Effector memory CD8-positive, alpha-beta T cell (primary cell): ENCODE measurements around the gene RPL7A.

Experiments
- ATAC-seq: fragments of 150-1000 bp; cut with Tn5 transposase; replicated peaks from 2 replicates; pipeline ENCODE4 v1.10.0; 2021; ENCODE audit warnings: mild to moderate bottlenecking, moderate library complexity
- DNase-seq, 3 experiments: peaks; one replicate each; pipeline ENCODE4 v3.0.0; 2021
- H3K27ac Mint-ChIP-seq, 2 donors: one replicate each; pipeline ENCODE4 v1.8.0; 2022; ENCODE audit warnings: mild to moderate bottlenecking in 2 of 2, mixed read lengths in 2 of 2, moderate library complexity in 2 of 2
- H3K27me3 Mint-ChIP-seq, 2 donors: one replicate each; pipeline ENCODE4 v1.8.0; 2022; ENCODE audit warnings: mixed read lengths in 2 of 2
- H3K36me3 Mint-ChIP-seq: one replicate; pipeline ENCODE4 v1.8.0; 2022; ENCODE audit warnings: mild to moderate bottlenecking, moderate library complexity, mixed read lengths; ENCODE audit not compliant: insufficient read depth
- H3K4me1 Mint-ChIP-seq, 2 donors: one replicate each; pipeline ENCODE4 v1.8.0; 2022; ENCODE audit warnings: low read depth in 2 of 2, mixed read lengths in 2 of 2
- H3K4me3 Mint-ChIP-seq, 2 donors: one replicate each; pipeline ENCODE4 v1.8.0; 2022; ENCODE audit warnings: mild to moderate bottlenecking in 2 of 2, mixed read lengths in 2 of 2, moderate library complexity in 2 of 2
- H3K9me3 Mint-ChIP-seq, 2 donors: one replicate each; pipeline ENCODE4 v1.8.0; 2022; ENCODE audit warnings: mixed read lengths in 2 of 2

Gene RPL7A

DNA sequence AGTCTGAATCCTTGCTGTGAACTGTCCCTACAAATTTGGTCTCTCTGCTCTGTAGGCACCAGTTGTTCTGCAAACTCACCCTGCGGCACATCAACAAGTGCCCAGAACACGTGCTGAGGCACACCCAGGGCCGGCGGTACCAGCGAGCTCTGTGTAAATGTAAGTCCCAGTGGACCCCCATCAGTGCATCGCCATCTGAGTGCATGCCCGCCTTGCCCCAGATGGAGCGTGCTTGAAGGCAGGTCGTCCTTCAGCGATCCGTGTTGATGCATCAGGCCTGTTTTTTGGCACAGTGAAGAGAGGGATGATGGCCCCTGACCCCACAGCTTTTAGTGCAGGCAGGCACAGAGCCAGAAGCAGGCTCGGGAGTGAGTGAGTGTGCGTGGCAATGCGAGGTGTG is 9.6 kb downstream of the RPL7A start:
- Mint-ChIP-seq H3K9me3 (no peaks in the 10 kb centered on the region), H3K4me1 (peaks cover 36 to 41% of the 10 kb centered on the region in 2 donors), H3K27me3 (no peaks in the 10 kb centered on the region)

DNA sequence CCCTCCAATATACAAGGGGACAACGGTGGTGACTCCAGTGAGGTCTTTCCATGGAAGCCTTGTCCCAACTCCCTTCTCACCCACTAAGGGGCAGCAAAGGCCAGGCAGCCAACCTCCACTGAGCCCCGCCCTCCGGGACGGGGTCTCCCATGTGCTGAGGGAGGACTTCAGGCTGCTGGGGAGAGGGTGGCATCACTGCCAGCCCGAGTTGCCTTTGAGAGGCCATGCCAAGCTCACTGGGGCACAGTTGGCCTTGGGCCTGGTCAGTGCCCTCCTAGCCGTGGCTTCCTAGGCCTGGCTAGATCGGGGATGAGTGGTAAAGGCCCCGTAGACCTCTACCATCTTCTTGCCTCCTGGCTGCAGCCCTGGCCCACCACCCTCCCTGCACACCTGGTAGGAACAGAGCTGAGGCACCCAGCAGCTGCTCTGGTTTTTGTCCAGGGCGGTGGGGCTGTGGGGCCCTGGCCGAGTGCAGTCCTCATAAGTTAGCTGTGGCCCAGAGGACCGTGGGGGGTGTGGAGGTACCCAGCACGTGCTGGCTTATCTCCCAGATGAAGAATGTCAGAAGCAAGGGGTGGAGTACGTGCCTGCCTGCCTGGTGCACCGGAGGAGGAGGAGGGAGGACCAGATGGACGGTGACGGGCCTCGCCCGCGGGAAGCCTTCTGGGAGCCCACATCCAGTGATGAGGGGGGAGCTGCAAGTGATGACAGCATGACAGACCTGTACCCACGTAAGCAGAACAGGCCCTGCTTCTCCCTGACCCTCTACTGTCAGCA is 11.6 kb downstream of the RPL7A start:
- Mint-ChIP-seq H3K27ac (peak overlapping the region; percentile 73 to 77), H3K4me3 (peak overlapping the region in 1 of 2 donors; percentile 31), H3K4me1 (peaks cover 35 to 45% of the 10 kb centered on the region in 2 donors), H3K27me3 (no peaks in the 10 kb centered on the region), H3K36me3 (peaks cover 84% of the 10 kb centered on the region), H3K9me3 (no peaks in the 10 kb centered on the region)
- DNase-seq (no peak), ATAC-seq (no peak)

More for the DNA sequence above, 9.6 kb downstream of the RPL7A start:
- no peak for DNase-seq
- ATAC-seq, result no peak
- H3K4me3 Mint-ChIP-seq, result peak overlapping the region; percentile 86 to 87
- peaks cover 81% of the 10 kb centered on the region for H3K36me3 Mint-ChIP-seq
- peak overlapping the region in 1 of 2 donors; percentile 86 for H3K27ac Mint-ChIP-seq

DNA sequence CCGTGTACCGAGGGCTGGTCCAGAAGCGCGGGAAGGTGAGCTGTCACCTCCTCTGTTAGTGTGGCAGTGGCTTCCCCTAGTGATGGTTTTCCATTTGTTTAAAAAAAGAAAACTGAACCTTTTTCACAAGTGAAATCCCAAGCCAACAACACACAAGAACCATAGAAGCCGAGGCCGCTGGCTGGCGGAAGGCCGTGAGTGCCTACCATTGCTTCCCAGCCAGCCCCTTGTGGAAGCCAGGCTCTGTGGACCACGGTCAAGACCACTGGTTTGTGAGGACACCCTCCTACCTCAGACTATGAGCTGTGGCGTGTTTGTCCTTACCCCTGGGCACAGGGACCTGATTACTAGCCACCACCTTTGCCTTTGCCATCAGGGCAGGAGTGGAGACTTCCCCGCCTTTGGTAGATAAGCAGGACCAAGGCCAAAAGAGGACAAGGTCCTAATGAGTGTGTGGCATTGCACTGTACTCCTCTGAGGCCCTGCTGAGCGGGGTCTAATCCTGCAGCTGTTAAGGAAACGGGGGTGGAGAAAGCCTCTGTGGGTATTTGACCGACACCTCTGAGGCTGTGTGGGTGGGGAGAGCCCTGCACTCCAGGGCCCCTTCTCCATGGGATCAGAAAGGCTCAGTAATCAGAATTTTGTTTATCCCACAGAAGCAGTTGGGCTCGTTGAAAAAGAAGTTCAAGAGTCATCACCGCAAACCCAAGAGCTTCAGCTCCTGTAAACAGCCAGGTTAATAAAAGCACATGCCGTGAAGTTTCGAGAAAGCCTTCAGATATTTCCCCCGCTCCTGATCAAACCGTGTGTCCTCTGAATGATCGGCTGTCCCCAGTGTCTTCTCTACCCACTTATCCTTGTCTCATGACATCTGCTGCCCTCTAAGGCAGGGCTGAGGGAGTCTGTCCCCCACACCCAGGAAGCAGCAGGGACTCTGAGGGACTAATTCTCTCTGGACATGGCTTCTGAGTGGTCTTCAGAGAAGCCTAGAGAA is 12.7 kb downstream of the RPL7A start:
- peaks cover 91% of the 10 kb centered on the region for H3K36me3 Mint-ChIP-seq
- H3K4me3 Mint-ChIP-seq, result peak overlapping the region in 1 of 2 donors; percentile 33
- DNase-seq, result no peak
- peak overlapping the region; percentile 73 to 77 for H3K27ac Mint-ChIP-seq
- no peaks in the 10 kb centered on the region for H3K27me3 Mint-ChIP-seq
- H3K9me3 Mint-ChIP-seq, result no peaks in the 10 kb centered on the region
- peaks cover 37 to 45% of the 10 kb centered on the region in 2 donors for H3K4me1 Mint-ChIP-seq
- no peak for ATAC-seq

DNA sequence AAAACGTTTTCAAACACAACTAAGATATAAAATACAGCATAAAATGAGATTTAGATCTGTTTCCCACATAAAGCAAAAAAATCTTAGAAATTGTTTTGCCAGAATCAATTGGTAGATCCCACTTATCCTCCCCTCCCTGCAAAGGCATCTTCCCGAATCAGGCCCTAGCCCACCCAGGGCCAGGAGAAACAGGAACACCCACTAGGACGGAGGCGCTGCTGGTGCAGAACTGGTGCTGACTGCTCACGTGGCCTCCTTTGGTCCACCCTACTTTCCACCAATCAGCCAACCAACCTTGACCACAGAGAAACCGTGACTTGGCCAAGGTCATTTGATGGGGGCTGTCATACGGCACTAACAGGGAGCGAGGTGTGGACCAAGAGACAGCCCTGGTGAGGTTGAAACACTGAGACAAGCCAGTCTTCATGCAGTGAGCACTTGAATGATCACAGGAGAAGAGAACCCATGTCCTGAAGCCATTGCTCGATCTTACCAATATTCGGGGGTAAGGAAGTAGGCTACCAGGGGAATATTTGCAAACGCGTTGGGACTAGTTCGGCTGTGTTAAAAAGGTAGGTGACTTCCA is 13.6 kb downstream of the RPL7A start:
- peak overlapping the region in 1 of 2 donors; percentile 33 for H3K4me3 Mint-ChIP-seq
- H3K27me3 Mint-ChIP-seq, result no peaks in the 10 kb centered on the region
- peaks cover 43 to 45% of the 10 kb centered on the region in 2 donors for H3K4me1 Mint-ChIP-seq
- ATAC-seq (no peak), DNase-seq (no peak)
- H3K36me3 Mint-ChIP-seq, result peaks cover 94% of the 10 kb centered on the region
- no peaks in the 10 kb centered on the region for H3K9me3 Mint-ChIP-seq
- H3K27ac Mint-ChIP-seq, result peak overlapping the region; percentile 44 to 77

DNA sequence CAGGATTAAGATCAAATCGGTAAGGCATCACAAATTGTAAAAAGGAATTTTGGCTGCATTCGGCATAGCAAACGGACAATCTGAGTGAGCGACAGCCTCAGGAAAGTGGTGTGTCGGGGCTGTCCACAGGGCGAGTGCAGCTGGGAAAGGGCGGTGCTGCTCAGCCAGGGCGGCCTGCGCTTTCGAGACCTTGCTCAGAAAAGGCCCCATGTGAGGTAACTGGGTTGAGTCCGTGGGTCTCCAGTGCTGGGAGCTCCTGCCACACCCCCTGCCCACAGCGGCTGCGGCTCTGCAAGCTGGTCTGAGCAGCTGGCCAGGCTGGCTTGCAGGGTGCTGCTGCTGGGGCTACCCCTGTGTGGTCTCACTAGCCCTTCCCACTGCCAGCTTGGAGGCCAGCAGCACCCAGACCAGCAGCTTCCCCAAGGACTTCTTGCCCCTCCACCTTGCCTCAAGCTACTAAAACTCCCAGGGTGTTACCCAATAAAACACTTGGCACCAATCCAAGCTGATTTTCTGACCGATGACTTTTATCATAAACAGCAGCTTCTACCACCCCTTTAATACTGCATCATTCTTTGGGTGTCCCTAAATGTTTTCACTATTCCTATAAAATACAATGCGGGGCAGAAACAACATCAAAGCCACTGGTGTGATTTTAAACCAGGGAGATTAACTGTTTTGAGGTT is 14.5 kb downstream of the RPL7A start:
- Mint-ChIP-seq H3K36me3 (peaks cover 95% of the 10 kb centered on the region), H3K4me1 (peaks cover 40 to 43% of the 10 kb centered on the region in 2 donors), H3K4me3 (no peak overlapping the region), H3K27me3 (no peaks in the 10 kb centered on the region), H3K27ac (peak overlapping the region; percentile 61 to 77), H3K9me3 (no peaks in the 10 kb centered on the region)
- no peak for ATAC-seq
- DNase-seq, result no peak

DNA sequence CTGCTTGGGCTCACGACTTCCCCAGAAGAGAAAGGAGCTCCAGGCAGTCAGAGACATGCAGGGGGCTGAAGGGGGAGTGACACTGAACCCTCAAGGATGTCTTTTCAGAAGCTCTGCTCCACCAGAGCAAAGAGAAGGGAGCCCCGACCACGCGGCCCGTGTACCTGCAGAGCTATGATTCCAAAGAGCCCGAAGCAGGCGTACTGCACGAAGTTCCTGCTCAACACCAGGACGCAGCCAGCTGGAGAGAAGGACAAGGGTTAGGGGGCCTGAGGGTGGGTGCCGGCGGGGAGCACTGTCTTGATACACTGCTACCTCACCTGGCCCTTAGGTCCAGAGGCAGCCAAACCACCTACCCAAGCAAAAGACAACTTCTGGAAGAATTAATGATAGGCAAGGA is 18.4 kb downstream of the RPL7A start:
- Mint-ChIP-seq H3K27ac (no peak overlapping the region), H3K36me3 (peaks cover 98% of the 10 kb centered on the region), H3K4me1 (peaks cover 45 to 62% of the 10 kb centered on the region in 2 donors), H3K9me3 (no peaks in the 10 kb centered on the region), H3K4me3 (no peak overlapping the region), H3K27me3 (no peaks in the 10 kb centered on the region)
- ATAC-seq (no peak), DNase-seq (no peak)

DNA sequence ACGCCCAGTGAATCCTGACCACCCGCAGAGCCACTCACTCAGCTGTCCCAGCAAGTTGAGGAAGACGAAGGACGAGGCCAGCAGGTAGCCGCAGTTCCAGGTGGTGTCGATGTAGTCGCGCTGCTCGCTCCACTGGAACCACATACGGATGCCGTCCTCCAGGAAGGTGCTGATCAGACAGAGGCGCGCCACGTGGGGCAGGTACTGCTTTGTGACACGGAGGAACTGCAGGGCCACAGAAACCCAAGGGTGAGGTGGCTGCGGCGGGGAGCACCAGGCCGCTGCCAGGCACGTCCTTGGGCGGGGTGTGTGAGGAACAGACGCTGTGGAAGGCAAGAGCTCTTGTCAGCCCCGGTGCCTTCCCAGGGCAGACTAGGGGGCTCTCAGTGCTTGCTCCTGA is 19.2 kb downstream of the RPL7A start:
- DNase-seq (no peak), ATAC-seq (no peak)
- Mint-ChIP-seq H3K4me1 (peaks cover 50 to 65% of the 10 kb centered on the region in 2 donors), H3K27me3 (no peaks in the 10 kb centered on the region), H3K36me3 (peaks cover 95% of the 10 kb centered on the region), H3K9me3 (no peaks in the 10 kb centered on the region), H3K27ac (peak overlapping the region in 1 of 2 donors; percentile 54), H3K4me3 (peak overlapping the region in 1 of 2 donors; percentile 10)

DNA sequence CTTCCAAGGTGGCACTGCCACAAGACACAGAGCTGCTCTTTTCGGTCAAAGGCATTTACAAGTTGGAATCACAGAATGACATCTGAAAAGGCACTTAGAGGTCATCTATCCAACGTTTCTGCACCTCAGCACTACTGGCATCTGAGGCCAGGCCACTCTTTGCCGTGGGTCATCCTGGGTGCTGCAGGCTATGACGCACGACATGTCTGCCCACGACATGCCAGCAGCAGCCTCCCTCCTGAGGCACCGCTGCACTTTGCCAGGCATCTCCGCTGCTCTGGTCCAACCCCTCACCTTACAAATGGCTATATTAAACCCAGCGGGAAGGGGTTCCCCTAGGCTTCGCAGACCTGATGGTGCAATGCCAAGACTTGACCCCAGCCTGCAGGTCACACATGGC is 19.8 kb downstream of the RPL7A start:
- Mint-ChIP-seq H3K4me3 (peak overlapping the region in 1 of 2 donors; percentile 94), H3K27ac (peak overlapping the region in 1 of 2 donors; percentile 97)
- no peak for DNase-seq

DNA sequence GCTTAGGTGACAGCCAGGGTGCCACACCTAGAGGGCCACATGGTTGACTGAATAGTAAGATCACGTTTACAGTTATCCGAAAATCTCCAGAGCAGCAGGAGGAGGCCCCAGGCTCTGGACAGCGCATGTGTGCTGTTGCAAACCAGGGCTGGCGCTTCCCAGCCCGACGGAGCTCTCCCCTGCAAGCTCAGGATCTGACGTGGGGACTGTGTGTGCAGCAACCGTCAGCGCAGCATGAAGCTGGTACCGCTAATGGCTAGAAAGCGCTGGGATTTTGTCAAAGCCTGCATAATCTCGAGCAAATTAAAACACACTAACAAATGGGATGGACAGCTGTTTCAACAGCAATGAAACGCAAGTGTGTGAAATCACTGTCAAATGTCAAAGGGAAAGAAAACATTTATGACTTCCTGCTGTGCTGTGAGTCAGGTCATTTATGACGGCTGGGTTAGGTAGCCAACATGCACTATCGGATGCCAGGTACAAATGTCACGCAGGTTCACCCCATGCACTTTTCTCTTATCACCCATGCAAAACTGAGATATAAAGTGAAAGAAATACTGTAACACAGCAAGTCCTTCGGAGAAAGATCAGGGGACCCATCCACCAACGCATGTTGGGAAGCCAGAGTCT is 20.3 kb downstream of the RPL7A start:
- ATAC-seq (no peak), DNase-seq (no peak)
- peak overlapping the region; percentile 93 to 94 for H3K4me3 Mint-ChIP-seq
- H3K4me1 Mint-ChIP-seq, result peaks cover 56 to 71% of the 10 kb centered on the region in 2 donors
- no peaks in the 10 kb centered on the region for H3K27me3 Mint-ChIP-seq
- H3K9me3 Mint-ChIP-seq, result no peaks in the 10 kb centered on the region
- H3K27ac Mint-ChIP-seq, result peak overlapping the region; percentile 94 to 97
- H3K36me3 Mint-ChIP-seq, result peaks cover 95% of the 10 kb centered on the region

More for the DNA sequence above, 19.8 kb downstream of the RPL7A start:
- Mint-ChIP-seq H3K27me3 (no peaks in the 10 kb centered on the region), H3K9me3 (no peaks in the 10 kb centered on the region), H3K4me1 (peaks cover 55 to 70% of the 10 kb centered on the region in 2 donors), H3K36me3 (peaks cover 95% of the 10 kb centered on the region)
- ATAC-seq, result no peak

DNA sequence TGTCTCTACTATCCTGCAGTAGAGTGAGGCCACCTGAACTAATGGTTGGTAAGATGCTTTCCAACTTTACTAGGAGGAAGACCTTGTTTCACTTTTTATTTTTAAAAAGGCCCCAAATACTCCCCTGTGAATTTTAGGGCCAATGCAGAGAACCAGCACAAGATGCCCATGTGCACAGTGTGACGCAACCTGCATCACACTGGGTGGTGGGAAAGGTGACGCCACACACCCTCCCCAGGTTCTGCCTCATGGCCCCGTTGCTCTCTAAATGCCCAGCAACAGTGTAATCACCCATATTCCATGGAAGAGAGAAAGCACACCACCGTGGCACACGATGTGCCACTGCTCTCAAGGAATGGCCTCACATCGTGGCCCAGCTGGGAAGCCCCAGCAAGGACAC is 21.4 kb downstream of the RPL7A start:
- H3K36me3 Mint-ChIP-seq, result peaks cover 94% of the 10 kb centered on the region
- ATAC-seq (peak; percentile 4), DNase-seq (no peak)
- H3K27me3 Mint-ChIP-seq, result no peaks in the 10 kb centered on the region
- H3K9me3 Mint-ChIP-seq, result no peaks in the 10 kb centered on the region
- H3K4me3 Mint-ChIP-seq, result peak overlapping the region; percentile 93 to 94
- peaks cover 52 to 68% of the 10 kb centered on the region in 2 donors for H3K4me1 Mint-ChIP-seq
- H3K27ac Mint-ChIP-seq, result peak overlapping the region; percentile 94 to 97

DNA sequence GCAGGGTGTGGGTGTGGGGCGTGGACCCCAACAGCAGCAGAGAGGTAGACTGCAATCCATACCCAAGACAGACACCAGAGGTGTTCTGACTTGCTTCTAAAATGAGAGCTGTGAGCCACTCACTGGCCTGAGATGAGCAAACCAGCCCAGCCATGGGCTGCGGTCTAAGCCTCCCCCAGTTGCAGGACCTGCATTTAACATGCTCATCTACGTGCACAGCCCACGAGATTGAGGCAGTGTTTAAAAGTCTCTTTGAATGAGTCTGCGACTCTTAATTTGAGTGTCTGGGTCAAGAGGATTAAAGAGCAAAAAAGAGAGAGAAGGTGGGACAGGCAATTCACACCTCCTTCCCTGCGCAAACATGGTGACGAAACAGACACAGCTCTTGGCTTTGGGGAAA is 21.9 kb downstream of the RPL7A start:
- DNase-seq, result peak in 1 of 3 experiments; percentile 31
- Mint-ChIP-seq H3K4me1 (peaks cover 57 to 68% of the 10 kb centered on the region in 2 donors), H3K27me3 (no peaks in the 10 kb centered on the region), H3K27ac (peak overlapping the region; percentile 94 to 97), H3K36me3 (peaks cover 94% of the 10 kb centered on the region), H3K4me3 (peak overlapping the region; percentile 93 to 94), H3K9me3 (no peaks in the 10 kb centered on the region)
- ATAC-seq, result peak; percentile 27

DNA sequence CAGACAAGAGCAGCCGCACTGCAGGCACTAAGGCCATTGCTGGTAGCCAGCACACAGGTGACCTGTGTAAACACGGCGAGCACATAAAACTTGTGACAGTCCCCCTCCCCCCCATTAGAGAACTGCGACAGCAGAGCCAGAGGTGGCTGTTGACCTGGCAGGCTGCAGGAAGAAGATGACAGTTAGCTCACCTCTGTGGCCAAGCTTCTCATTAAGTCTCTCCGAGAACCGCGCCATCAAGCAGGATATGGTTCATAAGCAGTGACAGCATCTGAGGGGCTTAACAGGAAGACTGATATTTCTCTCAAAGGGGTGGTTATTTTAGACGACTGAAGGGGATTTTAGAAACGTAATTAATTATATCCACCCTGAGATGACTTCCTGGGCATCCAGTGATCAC is 22.7 kb downstream of the RPL7A start:
- Mint-ChIP-seq H3K27ac (peak overlapping the region; percentile 94 to 97), H3K36me3 (peaks cover 91% of the 10 kb centered on the region), H3K4me1 (peaks cover 61 to 67% of the 10 kb centered on the region in 2 donors), H3K4me3 (peak overlapping the region; percentile 93 to 94), H3K9me3 (no peaks in the 10 kb centered on the region), H3K27me3 (no peaks in the 10 kb centered on the region)
- ATAC-seq (peak; percentile 64), DNase-seq (peak; percentile 59 to 62 (median 61))
